Prostate gland (tissue), 2 donors: ENCODE data around the gene HSD3B1. TPM values are rescaled to one million over a fixed set of nuclear protein-coding genes. Genes with fewer than 3 reads are reported as not detected.
A peak's percentile ranks its signal among the peaks of the same experiment; 100 is the strongest.

Experiments used
- DNase-seq: peaks from one replicate; pipeline ENCODE4 v3.0.0-alpha.2; 2019; ENCODE audit warnings: low spot score
- H3K27ac ChIP-seq, 2 donors: fragments of 200-600 bp; sonication (generic); 2 replicates each; pipeline ENCODE4 v1.5.1; 2017 to 2019
- H3K27me3 ChIP-seq: fragments of 200-600 bp; sonication (generic); replicated peaks from 2 replicates; pipeline ENCODE4 v1.5.1; 2019; ENCODE audit not compliant: insufficient read depth
- H3K36me3 ChIP-seq, 2 donors: fragments of 200-600 bp; sonication (generic); 1 replicate in 1 of 2; 2 replicates in 1 of 2; pipeline versions ENCODE4 v1.5.1 to v1.8.1; 2017 to 2019
- H3K4me1 ChIP-seq: fragments of 200-600 bp; sonication (generic); replicated peaks from 2 replicates; pipeline ENCODE4 v1.5.1; 2019
- H3K4me3 ChIP-seq, 2 donors: fragments of 200-600 bp; sonication (generic); 2 replicates each; pipeline ENCODE4 v1.5.1; 2017 to 2019
- H3K9me3 ChIP-seq: fragments of 200-600 bp; sonication (generic); 2 replicates; pipeline ENCODE4 v1.5.1; 2017
- CTCF ChIP-seq, 4 experiments: fragments of 200-600 bp in 2 of 4; fragments of 450-650 bp in 2 of 4; sonication (generic) in 2 of 4; IDR thresholded peaks; 1 replicate in 3 of 4; 2 replicates in 1 of 4; pipeline ENCODE4 v1.5.1; 2016 to 2019; ENCODE audit warnings: antibody characterized with exemption in 4 of 4, mild to moderate bottlenecking in 2 of 4, moderate library complexity in 2 of 4
- POLR2A ChIP-seq: fragments of 450-650 bp; IDR thresholded peaks from one replicate; pipeline ENCODE4 v1.6.1; 2016; ENCODE audit warnings: antibody characterized with exemption, mild to moderate bottlenecking
- POLR2AphosphoS5 ChIP-seq: sonication (generic); formaldehyde crosslinking; IDR thresholded peaks from one replicate; pipeline ENCODE4 v1.6.1; 2017; ENCODE audit warnings: antibody characterized with exemption
- WGBS: methylation state at CpG from one replicate; pipeline ENCODE4 v1.1.5; 2018; 5-methylcytosine and 5-hydroxymethylcytosine counted together
- intact Hi-C: fragments of 100-400 bp; cut with DNase I; formaldehyde crosslinking; loops from one replicate; pipeline ENCODE4 v1.14.2; 2022
- total RNA-seq, 2 donors: library from RNA; depleted of rRNA; stranded (reverse); fragments of >200 nt; gene quantifications; one replicate each; pipeline ENCODE4 v1.1.0, GENCODE V29; 2016

The HSD3B1 gene
- total RNA-seq, 2 donors from 2014 or later = not detected

GRCh38 chr1:119471566-119471965, 35.4 kb upstream of the HSD3B1 start:
- WGBS = 72% methylated on average over 5 of the region's 5 CpGs
- no peak for TF ChIP-seq POLR2AphosphoS5
- TF ChIP-seq CTCF (IDR thresholded peaks at IDR 0.05) = no peak
- TF ChIP-seq POLR2A = no peak

GRCh38 chr1:119472080-119472818, 34.8 kb upstream of the HSD3B1 start:
- H3K27me3 ChIP-seq = no peaks in the 10 kb centered on the region
- intact Hi-C loops = no loop called here
- DNase-seq = no peak
- H3K9me3 ChIP-seq = no peaks in the 10 kb centered on the region
- WGBS = 28% methylated on average over 5 of the region's 5 CpGs
- no peaks in the 10 kb centered on the region for H3K36me3 ChIP-seq
- TF ChIP-seq POLR2AphosphoS5 = no peak
- no peak for TF ChIP-seq CTCF (IDR thresholded peaks at IDR 0.05)
- TF ChIP-seq POLR2A = no peak
- H3K4me3 ChIP-seq = no peak overlapping the region
- H3K27ac ChIP-seq = peak overlapping the region; percentile 18 to 33
- peaks cover 7% of the 10 kb centered on the region for H3K4me1 ChIP-seq

More at GRCh38 chr1:119471566-119471965, 35.4 kb upstream of the HSD3B1 start:
- Histone ChIP-seq H3K27ac (no peak overlapping the region), H3K4me3 (no peak overlapping the region), H3K36me3 (no peaks in the 10 kb centered on the region), H3K27me3 (no peaks in the 10 kb centered on the region), H3K9me3 (no peaks in the 10 kb centered on the region), H3K4me1 (peaks cover 7% of the 10 kb centered on the region)
- intact Hi-C loops = no loop called here
- no peak for DNase-seq

- Histone ChIP-seq H3K9me3 (no peaks in the 10 kb centered on the region), H3K27ac (peak overlapping the region; percentile 18 to 33), H3K4me3 (no peak overlapping the region), H3K27me3 (no peaks in the 10 kb centered on the region), H3K36me3 (no peaks in the 10 kb centered on the region), H3K4me1 (peaks cover 7% of the 10 kb centered on the region)
- 46% methylated on average over 3 of the region's 3 CpGs for WGBS
- no peak for DNase-seq
- no peak for TF ChIP-seq POLR2A
- TF ChIP-seq POLR2AphosphoS5 = no peak
- TF ChIP-seq CTCF (IDR thresholded peaks at IDR 0.05) = no peak
- intact Hi-C loops = no loop called here
Measured at GRCh38 chr1:119472819-119473175, 34.2 kb upstream of the HSD3B1 start.

GRCh38 chr1:119475866-119476439, 31.1 kb upstream of the HSD3B1 start:
- H3K27me3 ChIP-seq = no peaks in the 10 kb centered on the region
- 43% methylated on average over 9 of the region's 9 CpGs for WGBS
- no peak overlapping the region for H3K4me3 ChIP-seq
- peaks cover 7% of the 10 kb centered on the region for H3K4me1 ChIP-seq
- TF ChIP-seq POLR2A = no peak
- peak; percentile 41 for TF ChIP-seq POLR2AphosphoS5
- peak; percentile 15 to 68 (median 52) for TF ChIP-seq CTCF (IDR thresholded peaks at IDR 0.05)
- intact Hi-C loops = no loop called here
- DNase-seq = peak; percentile 65
- no peaks in the 10 kb centered on the region for H3K9me3 ChIP-seq
- no peak overlapping the region for H3K27ac ChIP-seq
- no peaks in the 10 kb centered on the region for H3K36me3 ChIP-seq

GRCh38 chr1:119477710-119478109, 29.3 kb upstream of the HSD3B1 start:
- no peak for TF ChIP-seq CTCF (IDR thresholded peaks at IDR 0.05)
- TF ChIP-seq POLR2A = no peak
- no peak for TF ChIP-seq POLR2AphosphoS5
- 95% methylated on average over 5 of the region's 5 CpGs for WGBS
- H3K36me3 ChIP-seq = no peaks in the 10 kb centered on the region
- no peaks in the 10 kb centered on the region for H3K9me3 ChIP-seq
- no peak overlapping the region for H3K4me3 ChIP-seq
- no peak overlapping the region for H3K27ac ChIP-seq
- H3K4me1 ChIP-seq = peaks cover 2% of the 10 kb centered on the region
- H3K27me3 ChIP-seq = no peaks in the 10 kb centered on the region
- intact Hi-C loops = no loop called here
- DNase-seq = no peak
